SK-N-SH (cell line): ENCODE results near the gene DEFB124. TPM values are rescaled to one million over a fixed set of nuclear protein-coding genes. Genes with fewer than 3 reads are reported as not detected.

Experiments used
- CTCF ChIA-PET: fragments of 300-600, 350-600 bp; formaldehyde crosslinking; extraction: SDS; loops from one replicate; lab custom pipeline; 2021; lab: Yijun Ruan, JAX
- POLR2A ChIA-PET: fragments of 350-600 bp; sonication (Branson Sonifier 250); formaldehyde crosslinking; extraction: SDS; loops from one replicate; lab custom pipeline; 2020; ENCODE audit warnings: antibody characterized with exemption, inconsistent platforms; lab: Yijun Ruan, JAX
- DNase-seq: peaks from one replicate; pipeline ENCODE4 v3.0.0; 2012
- H2AFZ ChIP-seq: fragments of 200-600 bp; sonication (generic); 2 replicates; pipeline ENCODE4 v1.8.1; 2016; ENCODE audit warnings: antibody characterized with exemption, mild to moderate bottlenecking, low read depth
- H3F3A ChIP-seq: fragments of 200-600 bp; sonication (generic); replicated peaks from 2 replicates; pipeline ENCODE3; 2016; ENCODE audit warnings: antibody characterized with exemption, mild to moderate bottlenecking; ENCODE audit not compliant: insufficient read depth
- H3K27ac ChIP-seq, 2 experiments: fragments of 200-500 bp in 1 of 2; fragments of 200-600 bp in 1 of 2; sonication (Bioruptor generic) in 1 of 2; sonication (generic), shearing (Covaris generic) in 1 of 2; 2 replicates each; pipeline versions ENCODE4 v1.5.1 to v1.6.1; 2014 to 2016; ENCODE audit warnings: low read depth in 2 of 2, inconsistent platforms in 1 of 2, low read length in 1 of 2, mild to moderate bottlenecking in 1 of 2, mixed read lengths in 1 of 2
- H3K27me3 ChIP-seq: fragments of 200-600 bp; sonication (generic), shearing (Covaris generic); 2 replicates; pipeline ENCODE4 v1.6.1; 2016; ENCODE audit warnings: mixed run types; ENCODE audit not compliant: insufficient read depth
- H3K36me3 ChIP-seq, 2 experiments: fragments of 200-500 bp in 1 of 2; fragments of 200-600 bp in 1 of 2; sonication (Bioruptor generic) in 1 of 2; sonication (generic) in 1 of 2; replicated peaks in 1 of 2; 2 replicates each; pipeline versions ENCODE3 to v1.5.1; 2014 to 2016; ENCODE audit warnings: low read length in 1 of 2, mild to moderate bottlenecking in 1 of 2; ENCODE audit not compliant: insufficient read depth in 2 of 2, control insufficient read depth in 1 of 2
- H3K4me1 ChIP-seq, 2 experiments: fragments of 200-500 bp in 1 of 2; fragments of 200-600 bp in 1 of 2; sonication (Bioruptor generic) in 1 of 2; sonication (generic), shearing (Covaris generic) in 1 of 2; 2 replicates each; pipeline versions ENCODE4 v1.5.1 to v1.6.1; 2014 to 2016; ENCODE audit warnings: low read depth in 1 of 2, low read length in 1 of 2, mixed run types in 1 of 2; ENCODE audit not compliant: insufficient read depth in 2 of 2, control insufficient read depth in 1 of 2
- H3K4me2 ChIP-seq: fragments of 200-600 bp; sonication (generic), shearing (Covaris generic); 2 replicates; pipeline ENCODE4 v1.6.1; 2017; ENCODE audit warnings: mixed run types
- H3K4me3 ChIP-seq, 2 experiments: fragments of 200-500 bp in 1 of 2; fragments of 200-600 bp in 1 of 2; sonication (Bioruptor generic) in 1 of 2; sonication (generic), shearing (Covaris generic) in 1 of 2; 2 replicates each; pipeline versions ENCODE4 v1.5.1 to v1.8.1; 2014 to 2016; ENCODE audit warnings: low read depth in 2 of 2, inconsistent platforms in 1 of 2, low read length in 1 of 2, mild to moderate bottlenecking in 1 of 2, mixed read lengths in 1 of 2, moderate library complexity in 1 of 2
- H3K79me2 ChIP-seq: fragments of 200-600 bp; sonication (generic); 2 replicates; pipeline ENCODE4 v1.8.1; 2017; ENCODE audit warnings: mild to moderate bottlenecking; ENCODE audit not compliant: insufficient read depth
- H3K9ac ChIP-seq: fragments of 200-600 bp; sonication (generic); 2 replicates; pipeline ENCODE4 v1.6.1; 2017; ENCODE audit warnings: mixed run types
- H3K9me2 ChIP-seq: fragments of 200-600 bp; sonication (generic); 2 replicates; pipeline ENCODE4 v1.6.1; 2017; ENCODE audit warnings: mixed run types
- H3K9me3 ChIP-seq: fragments of 200-600 bp; sonication (generic); 2 replicates; pipeline ENCODE4 v1.6.1; 2017; ENCODE audit warnings: mixed run types, mild to moderate bottlenecking, moderate library complexity
- H4K20me1 ChIP-seq: fragments of 200-600 bp; sonication (generic); 2 replicates; pipeline ENCODE4 v1.6.1; 2017; ENCODE audit warnings: mild to moderate bottlenecking, mixed run types; ENCODE audit not compliant: insufficient read depth
- CHD2 ChIP-seq: fragments of 150-350 bp; IDR thresholded peaks from 2 replicates; pipeline ENCODE4 v1.6.1; 2018; ENCODE audit warnings: low read length; ENCODE audit not compliant: partially characterized antibody
- CTCF ChIP-seq: fragments of 200-600 bp; sonication (generic); IDR thresholded peaks from 2 replicates; pipeline ENCODE4 v1.6.1; 2017; ENCODE audit warnings: antibody characterized with exemption, mild to moderate bottlenecking, moderate library complexity
- ELF1 ChIP-seq: IDR thresholded peaks from 2 replicates; pipeline ENCODE4 v1.4.0; 2012
- EP300 ChIP-seq, 2 experiments: IDR thresholded peaks; 2 replicates each; pipeline versions ENCODE4 v1.4.0 to v1.6.1; 2012; ENCODE audit warnings: borderline replicate concordance in 1 of 2, low read depth in 1 of 2, low read length in 1 of 2
- FOSL2 ChIP-seq: IDR thresholded peaks from 2 replicates; pipeline ENCODE4 v1.4.0; 2012; ENCODE audit warnings: low read depth, mild to moderate bottlenecking, moderate library complexity, borderline replicate concordance
- FOXJ3 ChIP-seq: sonication (generic); formaldehyde crosslinking; IDR thresholded peaks from 2 replicates; pipeline ENCODE4 v1.5.1; 2020; ENCODE audit warnings: mild to moderate bottlenecking, missing genetic modification reagents
- GABPA ChIP-seq: IDR thresholded peaks from 2 replicates; pipeline ENCODE4 v1.4.0; 2012; ENCODE audit warnings: low read depth, mild to moderate bottlenecking
- GATA2 ChIP-seq: sonication (generic); formaldehyde crosslinking; IDR thresholded peaks from 2 replicates; pipeline ENCODE4 v1.5.0; 2020; ENCODE audit warnings: mild to moderate bottlenecking, missing genetic modification reagents
- MAX ChIP-seq: IDR thresholded peaks from 2 replicates; pipeline ENCODE4 v1.4.0; 2012; ENCODE audit warnings: low read depth
- MEF2A ChIP-seq: IDR thresholded peaks from 2 replicates; pipeline ENCODE4 v1.4.0; 2012; ENCODE audit warnings: low read depth, borderline replicate concordance
- MXI1 ChIP-seq: IDR thresholded peaks from 2 replicates; pipeline ENCODE4 v1.6.1; 2012; ENCODE audit warnings: mild to moderate bottlenecking, low read depth, low read length, improper control_type of control experiment
- NRF1 ChIP-seq: IDR thresholded peaks from 2 replicates; pipeline ENCODE4 v1.6.1; 2012; ENCODE audit warnings: low read depth, mild to moderate bottlenecking, low read length
- PBX3 ChIP-seq: IDR thresholded peaks from 2 replicates; pipeline ENCODE4; 2012
- POLR2AphosphoS5 ChIP-seq: IDR thresholded peaks from 2 replicates; pipeline ENCODE4 v1.6.1; 2012; ENCODE audit warnings: low read depth, low read length
- RAD21 ChIP-seq: IDR thresholded peaks from 2 replicates; pipeline ENCODE4 v1.6.1; 2012; ENCODE audit warnings: mild to moderate bottlenecking, low read length
- RCOR1 ChIP-seq: fragments of 150-350 bp; IDR thresholded peaks from 2 replicates; pipeline ENCODE4 v1.6.1; 2017; ENCODE audit warnings: antibody characterized with exemption, low read length
- USF1 ChIP-seq: IDR thresholded peaks from 2 replicates; pipeline ENCODE4 v1.4.0; 2012; ENCODE audit warnings: low read depth, borderline replicate concordance
- USF2 ChIP-seq: fragments of 150-350 bp; IDR thresholded peaks from 2 replicates; pipeline ENCODE4 v1.6.1; 2017; ENCODE audit warnings: antibody characterized with exemption, low read length, low read depth, borderline replicate concordance
- YY1 ChIP-seq: IDR thresholded peaks from 2 replicates; pipeline ENCODE4 v1.4.0; 2012; ENCODE audit warnings: low read depth, mild to moderate bottlenecking
- WGBS: methylation state at CpG from one replicate; pipeline ENCODE4 v1.1.6; 2017; ENCODE audit warnings: low lambda C conversion rate; 5-methylcytosine and 5-hydroxymethylcytosine counted together
- polyA plus RNA-seq, 3 experiments: library from polyadenylated mRNA; depleted of rRNA; stranded (reverse); fragments of >200 nt; gene quantifications; 2 replicates each; pipeline ENCODE4 v1.2.3, GENCODE V29; 2012

The DEFB124 gene
- polyA plus RNA-seq, 1 of the 3 experiments (the other 2 are of a cell fraction) = 0.26 TPM

- no peaks in the 10 kb centered on the region for H3K27me3 ChIP-seq
- H2AFZ ChIP-seq = no peak overlapping the region
- no peaks in the 10 kb centered on the region for H3K36me3 ChIP-seq
- DNase-seq = no peak
- H3K4me3 ChIP-seq = no peak overlapping the region
- no peaks in the 10 kb centered on the region for H3F3A ChIP-seq
- H3K4me1 ChIP-seq = no peaks in the 10 kb centered on the region
- no peaks in the 10 kb centered on the region for H3K9me3 ChIP-seq
- H3K4me2 ChIP-seq = no peak overlapping the region
- ChIA-PET POLR2A (no interaction called here), CTCF (interaction anchor here (1.1 to 9.8 kb wide), 2 partner anchors 12 to 30 kb away, joined by 3 to 79 read pairs; no protein-coding TSS in a partner anchor)
- no peak overlapping the region for H3K9ac ChIP-seq
- H3K27ac ChIP-seq = no peak overlapping the region
- 94% methylated on average over 3 of the region's 3 CpGs for WGBS
- TF ChIP-seq FOSL2 = no peak
- no peak for TF ChIP-seq MEF2A
- no peak for TF ChIP-seq EP300 (IDR thresholded peaks at IDR 0.05; ENCODE audit: borderline replicate concordance in 1 of 2, low read depth in 1 of 2, low read length in 1 of 2)
- TF ChIP-seq YY1 = no peak
- TF ChIP-seq MAX = no peak
- TF ChIP-seq CTCF = no peak
- H3K79me2 ChIP-seq = no peaks in the 10 kb centered on the region
- no peaks in the 10 kb centered on the region for H4K20me1 ChIP-seq
- H3K9me2 ChIP-seq = no peaks in the 10 kb centered on the region
These were observed 15.8 kb upstream of the DEFB124 start for GRCh38 chr20:31490752-31491151.

DNA sequence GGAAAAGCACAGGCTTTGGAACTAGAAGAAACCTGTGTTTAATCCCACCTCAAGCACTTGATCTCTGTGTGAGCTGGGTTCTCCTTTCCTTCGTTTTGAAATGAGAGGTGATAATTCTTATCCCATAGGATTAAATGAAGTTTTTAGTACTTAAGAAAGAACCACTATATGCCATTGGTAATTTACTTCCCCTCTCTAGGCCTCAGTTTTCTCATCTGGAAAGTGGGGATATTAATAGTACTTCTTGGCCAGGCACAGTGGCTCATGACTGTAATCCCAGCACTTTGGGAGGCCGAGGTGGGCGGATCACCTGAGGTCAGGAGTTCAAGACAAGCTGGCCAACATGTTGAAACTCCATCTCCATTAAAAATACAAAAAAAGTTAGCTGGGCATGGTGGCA, 14.2 kb upstream of the DEFB124 start:
- TF ChIP-seq PBX3 (no peak), POLR2AphosphoS5 (no peak), RCOR1 (no peak), FOXJ3 (CRISPR knock-in tag) (no peak), GATA2 (no peak), YY1 (no peak), USF1 (no peak), CHD2 (no peak), NRF1 (no peak), GABPA (no peak), ELF1 (no peak), CTCF (no peak), MXI1 (no peak), RAD21 (no peak), FOSL2 (no peak), USF2 (no peak)
- TF ChIP-seq, all 33 proteins: peak for 0
- Histone ChIP-seq H3K27me3 (no peaks in the 10 kb centered on the region), H3K9ac (no peak overlapping the region), H4K20me1 (no peaks in the 10 kb centered on the region), H3K36me3 (no peaks in the 10 kb centered on the region), H3K9me3 (no peaks in the 10 kb centered on the region), H3F3A (no peaks in the 10 kb centered on the region), H3K9me2 (no peaks in the 10 kb centered on the region), H3K4me2 (no peak overlapping the region), H2AFZ (no peak overlapping the region), H3K4me3 (no peak overlapping the region), H3K4me1 (peaks cover 0 to 5% of the 10 kb centered on the region in 2 experiments; a peak in 2 of 4 replicates), H3K79me2 (no peaks in the 10 kb centered on the region), H3K27ac (no peak overlapping the region)
- ChIA-PET POLR2A (no interaction called here), CTCF (interaction anchor here (0.8 to 9.8 kb wide), 2 partner anchors 13 to 28 kb away, joined by 3 to 79 read pairs; no protein-coding TSS in a partner anchor)
- 60% methylated on average over 3 of the region's 3 CpGs for WGBS
- no peak for DNase-seq
